SK-N-SH (cell line): ENCODE measurements around the gene CLDN9. TPM values are rescaled to one million over a fixed set of nuclear protein-coding genes. Genes with fewer than 3 reads are reported as not detected.

Source experiments
- CTCF ChIA-PET: fragments of 300-600, 350-600 bp; formaldehyde crosslinking; extraction: SDS; loops from one replicate; lab custom pipeline; 2021; lab: Yijun Ruan, JAX
- POLR2A ChIA-PET: fragments of 350-600 bp; sonication (Branson Sonifier 250); formaldehyde crosslinking; extraction: SDS; loops from one replicate; lab custom pipeline; 2020; ENCODE audit warnings: antibody characterized with exemption, inconsistent platforms; lab: Yijun Ruan, JAX
- DNase-seq: peaks from one replicate; pipeline ENCODE4 v3.0.0; 2012
- H2AFZ ChIP-seq: fragments of 200-600 bp; sonication (generic); 2 replicates; pipeline ENCODE4 v1.8.1; 2016; ENCODE audit warnings: antibody characterized with exemption, mild to moderate bottlenecking, low read depth
- H3F3A ChIP-seq: fragments of 200-600 bp; sonication (generic); replicated peaks from 2 replicates; pipeline ENCODE3; 2016; ENCODE audit warnings: antibody characterized with exemption, mild to moderate bottlenecking; ENCODE audit not compliant: insufficient read depth
- H3K27ac ChIP-seq, 2 experiments: fragments of 200-500 bp in 1 of 2; fragments of 200-600 bp in 1 of 2; sonication (Bioruptor generic) in 1 of 2; sonication (generic), shearing (Covaris generic) in 1 of 2; 2 replicates each; pipeline versions ENCODE4 v1.5.1 to v1.6.1; 2014 to 2016; ENCODE audit warnings: low read depth in 2 of 2, inconsistent platforms in 1 of 2, low read length in 1 of 2, mild to moderate bottlenecking in 1 of 2, mixed read lengths in 1 of 2
- H3K27me3 ChIP-seq: fragments of 200-600 bp; sonication (generic), shearing (Covaris generic); 2 replicates; pipeline ENCODE4 v1.6.1; 2016; ENCODE audit warnings: mixed run types; ENCODE audit not compliant: insufficient read depth
- H3K36me3 ChIP-seq, 2 experiments: fragments of 200-500 bp in 1 of 2; fragments of 200-600 bp in 1 of 2; sonication (Bioruptor generic) in 1 of 2; sonication (generic) in 1 of 2; replicated peaks in 1 of 2; 2 replicates each; pipeline versions ENCODE3 to v1.5.1; 2014 to 2016; ENCODE audit warnings: low read length in 1 of 2, mild to moderate bottlenecking in 1 of 2; ENCODE audit not compliant: insufficient read depth in 2 of 2, control insufficient read depth in 1 of 2
- H3K4me1 ChIP-seq, 2 experiments: fragments of 200-500 bp in 1 of 2; fragments of 200-600 bp in 1 of 2; sonication (Bioruptor generic) in 1 of 2; sonication (generic), shearing (Covaris generic) in 1 of 2; 2 replicates each; pipeline versions ENCODE4 v1.5.1 to v1.6.1; 2014 to 2016; ENCODE audit warnings: low read depth in 1 of 2, low read length in 1 of 2, mixed run types in 1 of 2; ENCODE audit not compliant: insufficient read depth in 2 of 2, control insufficient read depth in 1 of 2
- H3K4me2 ChIP-seq: fragments of 200-600 bp; sonication (generic), shearing (Covaris generic); 2 replicates; pipeline ENCODE4 v1.6.1; 2017; ENCODE audit warnings: mixed run types
- H3K4me3 ChIP-seq, 2 experiments: fragments of 200-500 bp in 1 of 2; fragments of 200-600 bp in 1 of 2; sonication (Bioruptor generic) in 1 of 2; sonication (generic), shearing (Covaris generic) in 1 of 2; 2 replicates each; pipeline versions ENCODE4 v1.5.1 to v1.8.1; 2014 to 2016; ENCODE audit warnings: low read depth in 2 of 2, inconsistent platforms in 1 of 2, low read length in 1 of 2, mild to moderate bottlenecking in 1 of 2, mixed read lengths in 1 of 2, moderate library complexity in 1 of 2
- H3K79me2 ChIP-seq: fragments of 200-600 bp; sonication (generic); 2 replicates; pipeline ENCODE4 v1.8.1; 2017; ENCODE audit warnings: mild to moderate bottlenecking; ENCODE audit not compliant: insufficient read depth
- H3K9ac ChIP-seq: fragments of 200-600 bp; sonication (generic); 2 replicates; pipeline ENCODE4 v1.6.1; 2017; ENCODE audit warnings: mixed run types
- H3K9me2 ChIP-seq: fragments of 200-600 bp; sonication (generic); 2 replicates; pipeline ENCODE4 v1.6.1; 2017; ENCODE audit warnings: mixed run types
- H3K9me3 ChIP-seq: fragments of 200-600 bp; sonication (generic); 2 replicates; pipeline ENCODE4 v1.6.1; 2017; ENCODE audit warnings: mixed run types, mild to moderate bottlenecking, moderate library complexity
- H4K20me1 ChIP-seq: fragments of 200-600 bp; sonication (generic); 2 replicates; pipeline ENCODE4 v1.6.1; 2017; ENCODE audit warnings: mild to moderate bottlenecking, mixed run types; ENCODE audit not compliant: insufficient read depth
- CHD2 ChIP-seq: fragments of 150-350 bp; IDR thresholded peaks from 2 replicates; pipeline ENCODE4 v1.6.1; 2018; ENCODE audit warnings: low read length; ENCODE audit not compliant: partially characterized antibody
- EP300 ChIP-seq, 2 experiments: IDR thresholded peaks; 2 replicates each; pipeline versions ENCODE4 v1.4.0 to v1.6.1; 2012; ENCODE audit warnings: borderline replicate concordance in 1 of 2, low read depth in 1 of 2, low read length in 1 of 2
- FOXJ3 ChIP-seq: sonication (generic); formaldehyde crosslinking; IDR thresholded peaks from 2 replicates; pipeline ENCODE4 v1.5.1; 2020; ENCODE audit warnings: mild to moderate bottlenecking, missing genetic modification reagents
- GABPA ChIP-seq: IDR thresholded peaks from 2 replicates; pipeline ENCODE4 v1.4.0; 2012; ENCODE audit warnings: low read depth, mild to moderate bottlenecking
- GATA2 ChIP-seq: sonication (generic); formaldehyde crosslinking; IDR thresholded peaks from 2 replicates; pipeline ENCODE4 v1.5.0; 2020; ENCODE audit warnings: mild to moderate bottlenecking, missing genetic modification reagents
- JUND ChIP-seq: IDR thresholded peaks from 2 replicates; pipeline ENCODE4 v1.4.0; 2012
- MEF2A ChIP-seq: IDR thresholded peaks from 2 replicates; pipeline ENCODE4 v1.4.0; 2012; ENCODE audit warnings: low read depth, borderline replicate concordance
- MXI1 ChIP-seq: IDR thresholded peaks from 2 replicates; pipeline ENCODE4 v1.6.1; 2012; ENCODE audit warnings: mild to moderate bottlenecking, low read depth, low read length, improper control_type of control experiment
- NFIC ChIP-seq: IDR thresholded peaks from 2 replicates; pipeline ENCODE4 v1.4.0; 2012; ENCODE audit warnings: borderline replicate concordance
- NRF1 ChIP-seq: IDR thresholded peaks from 2 replicates; pipeline ENCODE4 v1.6.1; 2012; ENCODE audit warnings: low read depth, mild to moderate bottlenecking, low read length
- RAD21 ChIP-seq: IDR thresholded peaks from 2 replicates; pipeline ENCODE4 v1.6.1; 2012; ENCODE audit warnings: mild to moderate bottlenecking, low read length
- SIN3A ChIP-seq: IDR thresholded peaks from 2 replicates; pipeline ENCODE4 v1.6.1; 2012; ENCODE audit warnings: low read depth, mild to moderate bottlenecking, low read length, moderate library complexity, borderline replicate concordance
- TAF1 ChIP-seq: IDR thresholded peaks from 2 replicates; pipeline ENCODE4 v1.6.1; 2012; ENCODE audit warnings: low read depth, mild to moderate bottlenecking, low read length, moderate library complexity, borderline replicate concordance
- TCF12 ChIP-seq: IDR thresholded peaks from 2 replicates; pipeline ENCODE4 v1.4.0; 2012
- TEAD4 ChIP-seq: IDR thresholded peaks from 2 replicates; pipeline ENCODE4 v1.4.0; 2012; ENCODE audit warnings: mild to moderate bottlenecking, borderline replicate concordance; ENCODE audit not compliant: insufficient read depth
- YY1 ChIP-seq: IDR thresholded peaks from 2 replicates; pipeline ENCODE4 v1.4.0; 2012; ENCODE audit warnings: low read depth, mild to moderate bottlenecking
- WGBS: methylation state at CpG from one replicate; pipeline ENCODE4 v1.1.6; 2017; ENCODE audit warnings: low lambda C conversion rate; 5-methylcytosine and 5-hydroxymethylcytosine counted together
- polyA plus RNA-seq, 3 experiments: library from polyadenylated mRNA; depleted of rRNA; stranded (reverse); fragments of >200 nt; gene quantifications; 2 replicates each; pipeline ENCODE4 v1.2.3, GENCODE V29; 2012
- TF ChIP-seq, protein P1 (sequence below): fragments of 150-350 bp; IDR thresholded peaks from 2 replicates; pipeline ENCODE4 v1.6.1; 2016; ENCODE audit warnings: mild to moderate bottlenecking, low read depth, low read length
- TF ChIP-seq, protein P2 (sequence below): IDR thresholded peaks from 2 replicates; pipeline ENCODE4 v1.4.0; 2012; ENCODE audit warnings: low read depth
- TF ChIP-seq, protein P3 (sequence below): IDR thresholded peaks from 2 replicates; pipeline ENCODE4; 2012
- TF ChIP-seq, protein P4 (sequence below): IDR thresholded peaks from 2 replicates; pipeline ENCODE4 v1.4.0; 2012; ENCODE audit warnings: low read depth, borderline replicate concordance

Gene CLDN9
- polyA plus RNA-seq, 1 of the 3 experiments (the other 2 are of a cell fraction): 0.08 TPM

DNA sequence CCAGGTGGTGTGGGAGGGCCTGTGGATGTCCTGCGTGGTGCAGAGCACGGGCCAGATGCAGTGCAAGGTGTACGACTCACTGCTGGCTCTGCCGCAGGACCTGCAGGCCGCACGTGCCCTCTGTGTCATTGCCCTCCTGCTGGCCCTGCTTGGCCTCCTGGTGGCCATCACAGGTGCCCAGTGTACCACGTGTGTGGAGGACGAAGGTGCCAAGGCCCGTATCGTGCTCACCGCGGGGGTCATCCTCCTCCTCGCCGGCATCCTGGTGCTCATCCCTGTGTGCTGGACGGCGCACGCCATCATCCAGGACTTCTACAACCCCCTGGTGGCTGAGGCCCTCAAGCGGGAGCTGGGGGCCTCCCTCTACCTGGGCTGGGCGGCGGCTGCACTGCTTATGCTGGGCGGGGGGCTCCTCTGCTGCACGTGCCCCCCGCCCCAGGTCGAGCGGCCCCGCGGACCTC is 798 bp downstream of the CLDN9 start:
- Histone ChIP-seq H3K79me2 (no peaks in the 10 kb centered on the region), H3K4me2 (no peak overlapping the region), H3K9me3 (no peaks in the 10 kb centered on the region), H3K4me1 (peaks cover 0 to 6% of the 10 kb centered on the region in 2 experiments; a peak in 1 of 4 replicates), H3K9ac (no peak overlapping the region), H3K9me2 (no peaks in the 10 kb centered on the region), H3F3A (no peaks in the 10 kb centered on the region), H3K27ac (no peak overlapping the region), H3K27me3 (no peaks in the 10 kb centered on the region), H3K4me3 (no peak overlapping the region), H3K36me3 (no peaks in the 10 kb centered on the region), H4K20me1 (no peaks in the 10 kb centered on the region), H2AFZ (no peak overlapping the region)
- 84% methylated on average over 18 of the region's 27 CpGs for WGBS
- POLR2A ChIA-PET: no interaction called here
- no peak for DNase-seq
- CTCF ChIA-PET: interaction anchor here (1.3 kb wide), 1 partner anchor 19 kb away, joined by 5 read pairs; no protein-coding TSS in a partner anchor
- TF ChIP-seq JUND (no peak), MEF2A (no peak), SIN3A (no peak)
- TF ChIP-seq, protein P1, sequence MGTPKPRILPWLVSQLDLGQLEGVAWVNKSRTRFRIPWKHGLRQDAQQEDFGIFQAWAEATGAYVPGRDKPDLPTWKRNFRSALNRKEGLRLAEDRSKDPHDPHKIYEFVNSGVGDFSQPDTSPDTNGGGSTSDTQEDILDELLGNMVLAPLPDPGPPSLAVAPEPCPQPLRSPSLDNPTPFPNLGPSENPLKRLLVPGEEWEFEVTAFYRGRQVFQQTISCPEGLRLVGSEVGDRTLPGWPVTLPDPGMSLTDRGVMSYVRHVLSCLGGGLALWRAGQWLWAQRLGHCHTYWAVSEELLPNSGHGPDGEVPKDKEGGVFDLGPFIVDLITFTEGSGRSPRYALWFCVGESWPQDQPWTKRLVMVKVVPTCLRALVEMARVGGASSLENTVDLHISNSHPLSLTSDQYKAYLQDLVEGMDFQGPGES: no peak

DNA sequence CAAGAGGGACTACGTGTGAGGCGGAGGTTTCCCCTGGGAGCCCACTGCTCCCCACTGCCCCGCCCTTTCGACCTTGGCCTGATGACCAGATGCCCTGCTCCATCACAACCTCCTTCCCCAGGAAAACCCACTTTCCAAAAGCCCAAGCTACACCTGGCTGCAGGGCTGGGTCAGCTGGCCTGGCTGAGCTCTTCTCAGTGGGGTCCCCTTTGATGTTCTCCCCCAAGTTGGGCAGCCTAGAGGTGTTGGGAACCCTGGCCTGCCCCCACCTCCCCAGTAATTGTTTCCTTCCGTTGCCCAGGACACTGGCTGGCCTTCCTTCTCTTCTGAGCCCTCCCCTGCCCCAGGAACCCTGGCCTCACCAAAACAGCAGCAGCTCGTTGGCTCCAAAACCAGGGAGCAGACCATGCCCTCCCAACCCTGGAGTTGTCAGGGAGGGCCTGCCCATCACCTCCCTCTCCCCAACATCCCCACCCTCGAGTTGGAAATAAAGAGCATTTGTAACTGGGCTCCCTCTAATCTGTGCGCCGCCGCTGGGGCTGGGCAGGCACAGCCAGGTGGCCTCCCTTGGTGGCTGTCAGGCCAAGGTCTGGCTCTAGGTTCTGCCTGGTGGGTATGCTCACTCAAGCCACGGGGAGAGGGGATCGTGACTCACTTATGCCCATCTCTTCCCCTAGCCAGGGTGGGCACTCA is 1.4 kb downstream of the CLDN9 start:
- H4K20me1 ChIP-seq: no peaks in the 10 kb centered on the region
- TF ChIP-seq FOXJ3 (CRISPR knock-in tag) (no peak), NFIC (no peak), GABPA (no peak), TAF1 (no peak), MXI1 (no peak), YY1 (no peak), JUND (no peak), NRF1 (no peak), MEF2A (no peak), RAD21 (no peak), GATA2 (CRISPR knock-in tag) (no peak), EP300 (IDR thresholded peaks at IDR 0.05; ENCODE audit: borderline replicate concordance in 1 of 2, low read depth in 1 of 2, low read length in 1 of 2) (no peak), TEAD4 (no peak), TCF12 (no peak), CHD2 (no peak)
- TF ChIP-seq, protein P2, sequence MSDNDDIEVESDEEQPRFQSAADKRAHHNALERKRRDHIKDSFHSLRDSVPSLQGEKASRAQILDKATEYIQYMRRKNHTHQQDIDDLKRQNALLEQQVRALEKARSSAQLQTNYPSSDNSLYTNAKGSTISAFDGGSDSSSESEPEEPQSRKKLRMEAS: no peak
- TF ChIP-seq, protein P3, sequence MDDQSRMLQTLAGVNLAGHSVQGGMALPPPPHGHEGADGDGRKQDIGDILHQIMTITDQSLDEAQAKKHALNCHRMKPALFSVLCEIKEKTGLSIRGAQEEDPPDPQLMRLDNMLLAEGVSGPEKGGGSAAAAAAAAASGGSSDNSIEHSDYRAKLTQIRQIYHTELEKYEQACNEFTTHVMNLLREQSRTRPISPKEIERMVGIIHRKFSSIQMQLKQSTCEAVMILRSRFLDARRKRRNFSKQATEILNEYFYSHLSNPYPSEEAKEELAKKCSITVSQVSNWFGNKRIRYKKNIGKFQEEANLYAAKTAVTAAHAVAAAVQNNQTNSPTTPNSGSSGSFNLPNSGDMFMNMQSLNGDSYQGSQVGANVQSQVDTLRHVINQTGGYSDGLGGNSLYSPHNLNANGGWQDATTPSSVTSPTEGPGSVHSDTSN: no peak
- TF ChIP-seq, protein P1: no peak
- TF ChIP-seq, protein P4, sequence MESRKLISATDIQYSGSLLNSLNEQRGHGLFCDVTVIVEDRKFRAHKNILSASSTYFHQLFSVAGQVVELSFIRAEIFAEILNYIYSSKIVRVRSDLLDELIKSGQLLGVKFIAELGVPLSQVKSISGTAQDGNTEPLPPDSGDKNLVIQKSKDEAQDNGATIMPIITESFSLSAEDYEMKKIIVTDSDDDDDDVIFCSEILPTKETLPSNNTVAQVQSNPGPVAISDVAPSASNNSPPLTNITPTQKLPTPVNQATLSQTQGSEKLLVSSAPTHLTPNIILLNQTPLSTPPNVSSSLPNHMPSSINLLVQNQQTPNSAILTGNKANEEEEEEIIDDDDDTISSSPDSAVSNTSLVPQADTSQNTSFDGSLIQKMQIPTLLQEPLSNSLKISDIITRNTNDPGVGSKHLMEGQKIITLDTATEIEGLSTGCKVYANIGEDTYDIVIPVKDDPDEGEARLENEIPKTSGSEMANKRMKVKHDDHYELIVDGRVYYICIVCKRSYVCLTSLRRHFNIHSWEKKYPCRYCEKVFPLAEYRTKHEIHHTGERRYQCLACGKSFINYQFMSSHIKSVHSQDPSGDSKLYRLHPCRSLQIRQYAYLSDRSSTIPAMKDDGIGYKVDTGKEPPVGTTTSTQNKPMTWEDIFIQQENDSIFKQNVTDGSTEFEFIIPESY: no peak
- H2AFZ ChIP-seq: no peak overlapping the region
- no peak for DNase-seq
- no peak overlapping the region for H3K9ac ChIP-seq
- ChIA-PET CTCF (interaction anchor here (1.0 kb wide), 1 partner anchor 87 kb away, joined by 3 read pairs; no protein-coding TSS in a partner anchor), POLR2A (no interaction called here)
- no peaks in the 10 kb centered on the region for H3K9me3 ChIP-seq
- H3K27me3 ChIP-seq: no peaks in the 10 kb centered on the region
- H3K27ac ChIP-seq: no peak overlapping the region
- 73% methylated on average over 12 of the region's 12 CpGs for WGBS
- no peaks in the 10 kb centered on the region for H3F3A ChIP-seq
- H3K4me3 ChIP-seq: no peak overlapping the region
- no peaks in the 10 kb centered on the region for H3K79me2 ChIP-seq
- no peaks in the 10 kb centered on the region for H3K9me2 ChIP-seq
- H3K4me2 ChIP-seq: no peak overlapping the region
- peaks cover 0 to 6% of the 10 kb centered on the region in 2 experiments; a peak in 1 of 4 replicates for H3K4me1 ChIP-seq
- H3K36me3 ChIP-seq: no peaks in the 10 kb centered on the region
